Measurements from ENCODE around the gene DIDO1. TPM values are rescaled to one million over a fixed set of nuclear protein-coding genes. Genes with fewer than 3 reads are reported as not detected.

Gene DIDO1
- total RNA-seq, 1 experiment from 2014 or later: 77.1 TPM

DNA sequence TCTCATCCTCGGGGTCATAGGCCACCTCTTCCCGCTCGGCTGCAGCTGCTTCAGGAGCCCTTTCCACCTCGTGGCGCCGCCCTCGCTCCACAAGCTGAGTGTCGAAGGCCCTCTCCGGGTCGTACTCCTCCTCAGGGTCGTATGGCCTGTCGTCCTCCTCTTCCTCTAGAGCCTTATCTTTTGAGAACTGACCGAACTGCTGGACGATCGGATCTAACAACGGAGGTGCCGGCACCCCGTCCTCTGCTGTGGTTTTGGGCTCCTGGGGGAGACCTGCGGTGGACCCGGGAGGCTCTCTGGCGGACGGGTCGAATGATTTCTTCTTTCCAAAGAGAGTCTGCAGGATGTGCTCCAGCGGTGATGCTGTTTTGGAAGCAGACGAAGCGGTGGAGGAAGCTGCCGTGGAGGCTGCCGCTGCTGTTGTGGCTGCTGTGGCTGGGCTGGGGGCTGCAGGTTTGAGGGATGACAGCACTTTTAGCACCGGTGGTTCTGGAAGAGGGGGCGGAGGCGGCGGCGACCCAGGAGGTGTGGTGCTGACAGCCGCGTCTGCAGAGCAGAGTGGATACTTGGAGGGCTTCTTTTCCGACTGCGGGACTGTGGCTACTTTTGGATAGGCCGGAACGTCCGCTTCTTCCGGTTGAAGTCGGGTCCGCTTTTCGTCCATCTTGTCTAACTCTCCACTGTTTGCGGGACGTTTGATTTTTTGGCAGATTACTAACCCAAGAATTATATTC is 44.5 kb downstream of the DIDO1 start:
- no peaks in the 10 kb centered on the region for H3K9me3 Mint-ChIP-seq (ENCODE audit: low read depth, unreplicated experiment)
- H3K36me3 Mint-ChIP-seq (ENCODE audit: insufficient read depth, unreplicated experiment): peaks cover 56% of the 10 kb centered on the region
- no peak for DNase-seq
- no peak overlapping the region for H3K4me3 Mint-ChIP-seq (ENCODE audit: low read depth, unreplicated experiment)
- intact Hi-C loops (cut with micrococcal nuclease; ENCODE audit: unreplicated experiment): no loop called here
- H3K27me3 Mint-ChIP-seq (ENCODE audit: unreplicated experiment): no peaks in the 10 kb centered on the region
- CTCF ChIA-PET: no interaction called here
- no peak overlapping the region for H3K27ac Mint-ChIP-seq (ENCODE audit: unreplicated experiment)
- no TSS peak for BruUV-seq (replicated peaks)
- TF ChIP-seq, protein P1, sequence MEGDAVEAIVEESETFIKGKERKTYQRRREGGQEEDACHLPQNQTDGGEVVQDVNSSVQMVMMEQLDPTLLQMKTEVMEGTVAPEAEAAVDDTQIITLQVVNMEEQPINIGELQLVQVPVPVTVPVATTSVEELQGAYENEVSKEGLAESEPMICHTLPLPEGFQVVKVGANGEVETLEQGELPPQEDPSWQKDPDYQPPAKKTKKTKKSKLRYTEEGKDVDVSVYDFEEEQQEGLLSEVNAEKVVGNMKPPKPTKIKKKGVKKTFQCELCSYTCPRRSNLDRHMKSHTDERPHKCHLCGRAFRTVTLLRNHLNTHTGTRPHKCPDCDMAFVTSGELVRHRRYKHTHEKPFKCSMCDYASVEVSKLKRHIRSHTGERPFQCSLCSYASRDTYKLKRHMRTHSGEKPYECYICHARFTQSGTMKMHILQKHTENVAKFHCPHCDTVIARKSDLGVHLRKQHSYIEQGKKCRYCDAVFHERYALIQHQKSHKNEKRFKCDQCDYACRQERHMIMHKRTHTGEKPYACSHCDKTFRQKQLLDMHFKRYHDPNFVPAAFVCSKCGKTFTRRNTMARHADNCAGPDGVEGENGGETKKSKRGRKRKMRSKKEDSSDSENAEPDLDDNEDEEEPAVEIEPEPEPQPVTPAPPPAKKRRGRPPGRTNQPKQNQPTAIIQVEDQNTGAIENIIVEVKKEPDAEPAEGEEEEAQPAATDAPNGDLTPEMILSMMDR (IDR thresholded peaks at IDR 0.05; ENCODE audit: unreplicated experiment): no peak
- H3K4me1 Mint-ChIP-seq (ENCODE audit: low read depth, unreplicated experiment): no peaks in the 10 kb centered on the region

- DNase-seq: no peak
- Mint-ChIP-seq H3K4me3 (ENCODE audit: low read depth, unreplicated experiment) (no peak overlapping the region), H3K4me1 (ENCODE audit: low read depth, unreplicated experiment) (no peaks in the 10 kb centered on the region), H3K27ac (ENCODE audit: unreplicated experiment) (no peak overlapping the region), H3K9me3 (ENCODE audit: low read depth, unreplicated experiment) (no peaks in the 10 kb centered on the region), H3K27me3 (ENCODE audit: unreplicated experiment) (no peaks in the 10 kb centered on the region), H3K36me3 (ENCODE audit: insufficient read depth, unreplicated experiment) (peaks cover 54% of the 10 kb centered on the region)
- no TSS peak for BruUV-seq (replicated peaks)
- TF ChIP-seq, protein P1 (IDR thresholded peaks at IDR 0.05; ENCODE audit: unreplicated experiment): no peak
- CTCF ChIA-PET: no interaction called here
- intact Hi-C loops (cut with micrococcal nuclease; ENCODE audit: unreplicated experiment): no loop called here
Observed at GRCh38 chr20:62880935-62881661, 45.2 kb downstream of the DIDO1 start.

GRCh38 chr20:62880147-62880934 is 46.0 kb downstream of the DIDO1 start:
- Mint-ChIP-seq H3K36me3 (ENCODE audit: insufficient read depth, unreplicated experiment) (peaks cover 57% of the 10 kb centered on the region), H3K4me1 (ENCODE audit: low read depth, unreplicated experiment) (no peaks in the 10 kb centered on the region), H3K4me3 (ENCODE audit: low read depth, unreplicated experiment) (no peak overlapping the region), H3K27ac (ENCODE audit: unreplicated experiment) (no peak overlapping the region), H3K9me3 (ENCODE audit: low read depth, unreplicated experiment) (no peaks in the 10 kb centered on the region), H3K27me3 (ENCODE audit: unreplicated experiment) (no peaks in the 10 kb centered on the region)
- no peak for DNase-seq
- CTCF ChIA-PET: no interaction called here
- intact Hi-C loops (cut with micrococcal nuclease; ENCODE audit: unreplicated experiment): no loop called here
- TF ChIP-seq, protein P1 (IDR thresholded peaks at IDR 0.05; ENCODE audit: unreplicated experiment): no peak
- no TSS peak for BruUV-seq (replicated peaks)

DNA sequence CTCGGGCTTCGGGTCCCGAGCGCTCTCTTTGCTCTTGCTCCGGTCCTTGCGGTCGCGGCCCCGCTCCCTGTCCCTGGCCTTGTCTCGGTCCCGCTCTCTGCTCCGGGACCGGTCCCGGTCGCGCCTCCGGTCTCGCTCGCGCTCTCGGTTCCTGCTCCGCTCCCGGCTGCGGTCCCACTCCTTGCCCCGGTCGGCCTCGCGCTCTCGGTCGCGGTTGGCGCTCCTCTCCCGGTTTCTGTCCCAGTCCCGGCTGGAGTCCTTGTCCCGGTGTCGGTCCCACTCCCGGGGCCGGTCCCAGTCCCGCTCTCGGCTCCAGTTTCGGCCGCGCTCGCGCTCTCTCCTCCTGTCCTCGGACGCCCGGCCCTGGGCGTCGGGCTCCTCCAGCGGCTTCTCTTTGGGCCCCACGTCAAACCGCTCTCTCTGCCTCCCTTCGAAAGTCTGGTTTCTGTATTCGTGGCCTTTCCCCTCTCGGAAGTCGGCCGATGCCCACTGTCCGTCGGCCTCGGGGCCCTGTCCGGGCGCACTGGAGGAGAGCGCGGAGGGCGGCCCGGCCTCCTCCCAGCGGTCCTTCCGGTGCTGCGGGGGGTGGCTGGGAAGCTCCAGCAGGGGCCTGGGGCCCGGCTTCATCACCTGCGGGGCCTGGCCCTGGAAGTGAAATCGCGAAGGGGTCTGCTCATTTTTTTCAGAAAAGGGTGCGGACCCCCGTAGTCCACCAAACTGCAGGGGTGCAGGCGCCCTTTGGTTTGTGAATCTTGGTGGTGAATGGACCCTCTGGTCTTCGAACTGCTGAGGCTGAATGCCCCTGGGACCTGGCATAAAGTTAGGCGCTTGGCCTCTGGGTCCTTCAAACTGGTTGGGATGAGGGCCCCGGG is 46.8 kb downstream of the DIDO1 start:
- H3K27ac Mint-ChIP-seq (ENCODE audit: unreplicated experiment): no peak overlapping the region
- H3K36me3 Mint-ChIP-seq (ENCODE audit: insufficient read depth, unreplicated experiment): peaks cover 58% of the 10 kb centered on the region
- no peak overlapping the region for H3K4me3 Mint-ChIP-seq (ENCODE audit: low read depth, unreplicated experiment)
- no peak for DNase-seq
- TF ChIP-seq, protein P1 (IDR thresholded peaks at IDR 0.05; ENCODE audit: unreplicated experiment): no peak
- H3K27me3 Mint-ChIP-seq (ENCODE audit: unreplicated experiment): no peaks in the 10 kb centered on the region
- intact Hi-C loops (cut with micrococcal nuclease; ENCODE audit: unreplicated experiment): no loop called here
- H3K4me1 Mint-ChIP-seq (ENCODE audit: low read depth, unreplicated experiment): peaks cover 6% of the 10 kb centered on the region
- no peaks in the 10 kb centered on the region for H3K9me3 Mint-ChIP-seq (ENCODE audit: low read depth, unreplicated experiment)
- no TSS peak for BruUV-seq (replicated peaks)
- CTCF ChIA-PET: no interaction called here

Measured in Calu3 (cell line).